A673 (cell line): ENCODE data around the gene ZNF584. TPM values are rescaled to one million over a fixed set of nuclear protein-coding genes. Genes with fewer than 3 reads are reported as not detected.

Source experiments
- BruUV-seq: library from RNA; stranded (reverse); fragments of 400-500 nt; replicated peaks from 2 replicates; lab custom pipeline; 2021; lab: Mats Ljungman, UMichigan
- CTCF ChIA-PET: fragments of 300-600 bp; sonication (Branson Sonifier 250); formaldehyde crosslinking; loops from one replicate; lab custom pipeline; 2022; ENCODE audit warnings: antibody characterized with exemption; lab: Charles Lee
- POLR2A ChIA-PET: fragments of 300-600 bp; sonication (Branson Sonifier 250); formaldehyde crosslinking; loops from one replicate; lab custom pipeline; 2022; ENCODE audit warnings: antibody characterized with exemption; ENCODE audit not compliant: low non-redundant PET; lab: Charles Lee
- DNase-seq: peaks from one replicate; pipeline ENCODE4 v3.0.0-alpha.2; 2015; ENCODE audit warnings: low spot score
- H3K27ac ChIP-seq: fragments of 200-600 bp; sonication (generic); 2 replicates; pipeline ENCODE4 v1.5.1; 2016; ENCODE audit warnings: mixed run types, low read depth, mild to moderate bottlenecking, mixed read lengths, antibody characterized with exemption, low read length; ENCODE audit not compliant: poor library complexity, severe bottlenecking
- H3K27me3 ChIP-seq: fragments of 200-600 bp; sonication (generic); replicated peaks from 2 replicates; pipeline ENCODE4 v1.6.1; 2017; ENCODE audit warnings: mixed run types, low read depth, mild to moderate bottlenecking, mixed read lengths, antibody characterized with exemption, low read length; ENCODE audit not compliant: insufficient read depth, poor library complexity
- H3K36me3 ChIP-seq: fragments of 200-600 bp; sonication (generic); 2 replicates; pipeline ENCODE4 v1.6.1; 2016; ENCODE audit warnings: mixed run types, mild to moderate bottlenecking, mixed read lengths, antibody characterized with exemption, low read length; ENCODE audit not compliant: insufficient read depth, poor library complexity, severe bottlenecking
- H3K4me1 ChIP-seq: fragments of 200-600 bp; sonication (generic); 2 replicates; pipeline ENCODE4 v1.6.1; 2017; ENCODE audit warnings: mixed run types, mild to moderate bottlenecking, mixed read lengths, antibody characterized with exemption, low read length; ENCODE audit not compliant: insufficient read depth, poor library complexity, severe bottlenecking
- H3K4me3 ChIP-seq: fragments of 200-600 bp; sonication (generic); 2 replicates; pipeline ENCODE4 v1.5.1; 2016; ENCODE audit warnings: low read depth, mixed run types, mild to moderate bottlenecking, mixed read lengths, low read length; ENCODE audit not compliant: poor library complexity, severe bottlenecking
- H3K9me3 ChIP-seq: fragments of 200-600 bp; sonication (generic); 2 replicates; pipeline ENCODE4 v1.6.1; 2016; ENCODE audit warnings: mixed run types, low read depth, mild to moderate bottlenecking, mixed read lengths, antibody characterized with exemption, low read length; ENCODE audit not compliant: poor library complexity, severe bottlenecking
- CTCF ChIP-seq: fragments of 300-800, 200-600 bp; sonication (generic); conservative IDR thresholded peaks from 2 replicates; pipeline ENCODE4 v1.5.1; 2017; ENCODE audit warnings: low read depth, mild to moderate bottlenecking, antibody characterized with exemption, low read length, moderate library complexity, mixed read lengths
- EZH2 ChIP-seq: fragments of 200-600 bp; sonication (generic); IDR thresholded peaks from 2 replicates; pipeline ENCODE4 v1.6.1; 2017; ENCODE audit warnings: borderline replicate concordance, low read depth, mild to moderate bottlenecking, mixed read lengths, antibody characterized with exemption, low read length; ENCODE audit not compliant: poor library complexity, severe bottlenecking
- intact Hi-C: fragments of 100-400 bp; cut with micrococcal nuclease; formaldehyde crosslinking; loops from one replicate; pipeline ENCODE4 v1.10.0; 2022; ENCODE audit not compliant: unreplicated experiment
- total RNA-seq: library from RNA; stranded (reverse); gene quantifications from 2 replicates; pipeline ENCODE4 v1.2.3, GENCODE V29; 2021

Gene ZNF584
- total RNA-seq, 1 experiment from 2014 or later, result 20.9 TPM

DNA sequence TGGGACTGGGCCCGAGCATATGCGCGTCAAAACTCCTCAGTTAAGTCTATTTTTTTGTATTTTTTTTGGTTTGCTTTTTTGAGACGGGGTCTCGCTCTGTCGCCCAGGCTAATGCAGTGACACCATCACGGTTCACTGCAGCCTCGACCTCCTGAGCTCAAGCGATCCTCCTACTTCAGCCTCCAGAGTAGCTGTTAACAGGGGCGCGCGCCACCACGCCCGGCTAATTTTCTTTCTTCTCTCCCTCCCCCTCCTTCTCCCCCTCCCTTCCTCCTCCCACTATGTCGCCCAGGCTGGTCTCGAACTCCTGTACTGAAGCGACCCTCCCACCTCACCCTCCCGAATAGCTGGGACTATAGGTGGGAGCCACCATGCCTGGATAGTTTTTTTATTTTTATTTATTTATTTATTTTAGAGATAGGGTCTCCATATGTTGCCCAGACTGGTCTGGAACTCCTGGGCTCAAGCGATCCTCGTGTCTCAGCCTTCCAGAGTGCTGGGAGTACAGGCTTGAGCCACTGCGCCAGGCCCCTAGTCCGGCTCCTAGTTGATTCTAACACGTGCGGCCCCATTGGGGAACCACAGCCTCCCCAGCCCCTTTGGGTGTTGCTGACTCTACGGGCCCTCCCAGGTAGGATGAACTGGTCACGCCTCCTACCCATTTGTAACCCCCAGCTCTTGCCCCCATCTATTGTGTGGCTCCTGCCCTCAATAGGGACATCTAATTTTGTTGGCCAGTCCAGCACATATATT lies 26.8 kb upstream of the ZNF584 start:
- Histone ChIP-seq H3K9me3 (no peaks in the 10 kb centered on the region), H3K36me3 (no peaks in the 10 kb centered on the region), H3K27me3 (no peaks in the 10 kb centered on the region), H3K27ac (peak overlapping the region; percentile 96), H3K4me3 (peak overlapping the region; percentile 72), H3K4me1 (peaks cover 5% of the 10 kb centered on the region)
- TF ChIP-seq CTCF (no peak), EZH2 (no peak)
- intact Hi-C loops, result loop anchor here (2.0 kb wide), 1 partner anchor 77 kb away; the partner anchor contains the start of gene ERVK3-1
- DNase-seq, result no peak
- TSS peak; percentile 50 for BruUV-seq
- ChIA-PET CTCF (no interaction called here), POLR2A (no interaction called here)

DNA sequence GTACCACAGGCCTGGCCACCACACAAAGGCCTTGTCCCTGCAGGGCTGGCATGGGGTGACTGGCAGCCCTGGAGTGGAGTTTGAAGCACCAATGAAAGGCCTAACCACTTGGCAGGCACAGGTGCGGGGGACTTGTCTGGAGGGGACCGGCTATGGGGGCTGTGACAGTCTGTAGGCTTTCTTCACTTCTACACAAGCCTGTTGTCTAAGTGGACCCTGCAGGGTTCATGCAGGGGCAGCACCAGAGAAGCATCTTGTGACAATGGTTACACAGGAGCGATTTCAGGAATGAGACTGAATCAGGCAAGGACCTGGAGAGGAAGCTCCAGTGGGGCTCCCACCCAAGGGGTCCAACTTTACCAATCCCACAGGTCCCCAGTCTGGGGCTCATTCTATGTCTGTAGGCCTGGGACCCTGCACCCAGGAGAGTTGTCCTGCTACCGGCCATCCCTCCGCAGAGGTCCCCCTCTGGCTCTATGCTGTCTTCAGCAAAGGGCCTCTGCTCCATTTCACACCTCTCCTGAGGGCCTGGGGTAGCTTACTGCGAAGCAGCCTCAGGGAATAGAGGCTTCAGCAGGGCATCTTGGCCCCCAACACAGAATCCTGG lies 25.3 kb upstream of the ZNF584 start:
- intact Hi-C loops, result no loop called here
- TF ChIP-seq CTCF (no peak), EZH2 (no peak)
- ChIA-PET POLR2A (no interaction called here), CTCF (no interaction called here)
- Histone ChIP-seq H3K4me3 (no peak overlapping the region), H3K36me3 (peaks cover 4% of the 10 kb centered on the region), H3K4me1 (peaks cover 8% of the 10 kb centered on the region), H3K27me3 (no peaks in the 10 kb centered on the region), H3K27ac (no peak overlapping the region), H3K9me3 (no peaks in the 10 kb centered on the region)
- BruUV-seq, result no TSS peak
- DNase-seq, result no peak

DNA sequence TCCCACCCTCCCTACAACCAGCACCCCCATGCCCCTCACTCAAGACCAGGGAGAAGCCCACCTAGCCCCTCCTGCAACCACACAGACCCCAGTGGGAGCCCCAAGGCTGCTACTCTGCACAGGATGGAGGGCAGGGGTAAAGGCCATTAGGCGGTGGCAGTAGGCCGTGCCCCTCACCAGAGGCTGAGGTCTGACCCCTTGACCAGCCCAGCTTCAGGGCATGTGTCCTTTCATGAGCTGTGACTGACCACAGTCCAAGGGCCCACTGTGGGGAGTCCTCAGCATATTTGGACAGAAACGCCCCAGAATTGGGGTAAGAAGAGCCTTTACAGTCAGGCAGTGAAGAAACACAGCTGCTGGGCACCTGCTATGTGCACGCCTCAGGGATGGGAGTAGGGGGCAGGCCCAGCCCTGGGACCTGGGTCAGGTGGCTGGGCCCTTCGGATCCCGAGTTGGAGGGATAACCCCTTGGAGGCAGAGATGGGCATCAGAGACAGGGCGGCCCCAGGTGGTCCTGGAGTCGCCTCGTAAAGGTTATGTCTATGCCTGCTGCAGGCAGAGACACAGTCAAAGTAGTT lies 23.0 kb upstream of the ZNF584 start:
- H3K27me3 ChIP-seq, result no peaks in the 10 kb centered on the region
- no peak for TF ChIP-seq CTCF
- no peak for TF ChIP-seq EZH2
- H3K36me3 ChIP-seq, result peaks cover 23% of the 10 kb centered on the region
- intact Hi-C loops, result no loop called here
- ChIA-PET CTCF (no interaction called here), POLR2A (no interaction called here)
- H3K27ac ChIP-seq, result peak overlapping the region; percentile 98
- peaks cover 21% of the 10 kb centered on the region for H3K4me1 ChIP-seq
- no peaks in the 10 kb centered on the region for H3K9me3 ChIP-seq
- DNase-seq, result no peak
- peak overlapping the region; percentile 76 for H3K4me3 ChIP-seq
- no TSS peak for BruUV-seq
